Measurements from ENCODE around the gene RBM33.

The RBM33 gene

DNA sequence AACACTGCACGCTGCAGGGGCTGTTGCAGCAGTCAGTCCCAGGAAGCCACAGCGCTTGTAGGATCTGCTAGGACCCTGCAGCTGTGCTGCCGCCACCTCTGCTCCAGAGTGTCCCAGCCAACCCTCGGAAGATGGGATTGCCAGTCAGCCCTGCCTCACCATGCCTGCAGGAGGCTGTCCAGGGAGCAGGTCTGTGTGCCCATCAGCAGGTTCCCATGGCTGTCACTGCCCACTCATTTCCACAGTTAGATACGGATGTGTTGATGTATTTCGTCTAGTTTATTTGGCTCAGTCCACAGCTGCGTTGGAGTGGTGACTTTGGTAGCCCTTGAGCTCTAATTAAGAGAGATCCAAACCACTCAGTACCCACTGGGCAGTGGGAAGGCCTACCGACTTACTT, 132.1 kb downstream of the RBM33 start:
- TF ChIP-seq, protein P1, sequence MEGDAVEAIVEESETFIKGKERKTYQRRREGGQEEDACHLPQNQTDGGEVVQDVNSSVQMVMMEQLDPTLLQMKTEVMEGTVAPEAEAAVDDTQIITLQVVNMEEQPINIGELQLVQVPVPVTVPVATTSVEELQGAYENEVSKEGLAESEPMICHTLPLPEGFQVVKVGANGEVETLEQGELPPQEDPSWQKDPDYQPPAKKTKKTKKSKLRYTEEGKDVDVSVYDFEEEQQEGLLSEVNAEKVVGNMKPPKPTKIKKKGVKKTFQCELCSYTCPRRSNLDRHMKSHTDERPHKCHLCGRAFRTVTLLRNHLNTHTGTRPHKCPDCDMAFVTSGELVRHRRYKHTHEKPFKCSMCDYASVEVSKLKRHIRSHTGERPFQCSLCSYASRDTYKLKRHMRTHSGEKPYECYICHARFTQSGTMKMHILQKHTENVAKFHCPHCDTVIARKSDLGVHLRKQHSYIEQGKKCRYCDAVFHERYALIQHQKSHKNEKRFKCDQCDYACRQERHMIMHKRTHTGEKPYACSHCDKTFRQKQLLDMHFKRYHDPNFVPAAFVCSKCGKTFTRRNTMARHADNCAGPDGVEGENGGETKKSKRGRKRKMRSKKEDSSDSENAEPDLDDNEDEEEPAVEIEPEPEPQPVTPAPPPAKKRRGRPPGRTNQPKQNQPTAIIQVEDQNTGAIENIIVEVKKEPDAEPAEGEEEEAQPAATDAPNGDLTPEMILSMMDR (IDR thresholded peaks at IDR 0.05; ENCODE audit: low read depth, low read length, missing control alignments) = no peak
- no peak for DNase-seq (ENCODE audit: low read depth)
- H3K4me3 ChIP-seq (ENCODE audit: low read depth, low read length) = no peak overlapping the region
- in situ Hi-C loops (cut with HindIII; ENCODE audit: low sequenced_read_pairs) = no loop called here

GRCh38 chr7:155778349-155778748, 133.9 kb downstream of the RBM33 start:
- TF ChIP-seq, protein P1 (IDR thresholded peaks at IDR 0.05; ENCODE audit: low read depth, low read length, missing control alignments) = no peak
- in situ Hi-C loops (cut with HindIII; ENCODE audit: low sequenced_read_pairs) = no loop called here
- DNase-seq (ENCODE audit: low read depth) = no peak
- no peak overlapping the region for H3K4me3 ChIP-seq (ENCODE audit: low read depth, low read length)

DNA sequence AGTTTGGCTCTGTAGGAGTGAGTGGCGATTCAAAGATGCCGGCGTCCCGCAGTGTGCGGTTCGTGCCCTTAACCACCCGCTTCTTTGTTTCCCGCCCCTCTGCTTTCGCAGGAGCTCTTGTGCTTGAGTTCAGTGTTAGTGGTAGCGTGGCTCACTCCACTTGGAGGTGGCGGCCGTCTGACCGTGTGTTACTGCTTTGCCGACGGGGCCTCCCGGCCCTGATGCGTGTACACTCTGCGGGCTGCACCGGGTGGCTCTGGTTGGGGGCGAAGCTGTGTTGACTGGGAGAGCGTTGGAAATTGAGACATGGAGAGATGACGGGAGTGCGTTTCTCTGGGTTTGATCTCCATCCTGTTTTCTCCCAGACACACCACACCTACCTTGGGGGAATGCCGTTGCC, 136.4 kb downstream of the RBM33 start:
- DNase-seq (ENCODE audit: low read depth) = no peak
- in situ Hi-C loops (cut with HindIII; ENCODE audit: low sequenced_read_pairs) = no loop called here
- TF ChIP-seq, protein P1 (IDR thresholded peaks at IDR 0.05; ENCODE audit: low read depth, low read length, missing control alignments) = no peak
- no peak overlapping the region for H3K4me3 ChIP-seq (ENCODE audit: low read depth, low read length)

DNA sequence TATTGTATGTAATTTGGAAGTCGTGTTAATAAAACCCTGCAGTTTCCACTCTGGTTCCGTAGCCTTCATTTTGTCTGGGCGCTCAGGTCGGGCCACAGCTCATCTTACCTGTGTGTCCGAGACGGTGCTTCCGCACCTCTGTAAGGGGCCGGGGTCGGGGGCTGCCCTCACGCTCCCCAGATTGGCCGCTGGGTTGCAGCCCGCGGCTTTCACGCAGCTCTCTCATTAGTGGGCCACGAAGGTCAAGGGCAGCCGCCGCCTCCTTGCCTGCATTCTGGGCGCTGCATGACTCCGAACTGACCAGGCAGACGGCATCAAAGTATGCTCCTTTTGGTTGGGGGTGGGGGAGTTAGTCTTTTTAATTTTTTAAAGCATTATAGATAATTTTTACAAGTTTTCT, 137.0 kb downstream of the RBM33 start:
- TF ChIP-seq, protein P1 (IDR thresholded peaks at IDR 0.05; ENCODE audit: low read depth, low read length, missing control alignments) = no peak
- DNase-seq (ENCODE audit: low read depth) = no peak
- no peak overlapping the region for H3K4me3 ChIP-seq (ENCODE audit: low read depth, low read length)
- in situ Hi-C loops (cut with HindIII; ENCODE audit: low sequenced_read_pairs) = no loop called here

GRCh38 chr7:155782466-155782865, 138.0 kb downstream of the RBM33 start:
- in situ Hi-C loops (cut with HindIII; ENCODE audit: low sequenced_read_pairs) = no loop called here

DNA sequence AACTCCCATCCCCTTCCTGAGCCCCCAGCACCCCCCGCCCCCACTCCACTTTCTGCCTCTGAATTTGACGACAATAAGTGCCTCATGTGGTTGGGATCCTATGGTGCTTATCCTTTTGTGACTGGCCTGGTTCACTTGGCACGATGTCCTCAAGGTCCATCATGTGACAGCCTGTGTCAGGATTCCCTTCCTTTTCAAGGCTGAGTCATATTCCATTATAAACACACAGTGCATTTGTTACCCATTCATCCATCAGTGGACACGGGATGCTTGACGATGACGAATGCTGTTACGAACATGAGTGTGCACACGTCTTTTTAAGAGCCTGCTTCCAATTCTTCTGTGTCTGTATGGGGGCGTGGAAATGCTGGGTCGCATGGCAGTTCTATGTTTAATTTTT, 141.1 kb downstream of the RBM33 start:
- no peak for DNase-seq (ENCODE audit: low read depth)
- in situ Hi-C loops (cut with HindIII; ENCODE audit: low sequenced_read_pairs) = no loop called here
- TF ChIP-seq, protein P1 (IDR thresholded peaks at IDR 0.05; ENCODE audit: low read depth, low read length, missing control alignments) = no peak
- H3K4me3 ChIP-seq (ENCODE audit: low read depth, low read length) = no peak overlapping the region

More at GRCh38 chr7:155782466-155782865, 138.0 kb downstream of the RBM33 start:
- TF ChIP-seq, protein P1 (IDR thresholded peaks at IDR 0.05; ENCODE audit: low read depth, low read length, missing control alignments) = no peak
- DNase-seq (ENCODE audit: low read depth) = no peak
- no peak overlapping the region for H3K4me3 ChIP-seq (ENCODE audit: low read depth, low read length)

- DNase-seq (ENCODE audit: low read depth) = no peak
- H3K4me3 ChIP-seq (ENCODE audit: low read depth, low read length) = no peak overlapping the region
- TF ChIP-seq, protein P1 (IDR thresholded peaks at IDR 0.05; ENCODE audit: low read depth, low read length, missing control alignments) = no peak
- in situ Hi-C loops (cut with HindIII; ENCODE audit: low sequenced_read_pairs) = no loop called here
Measured at GRCh38 chr7:155786491-155786890, 142.0 kb downstream of the RBM33 start.
